Measurements from ENCODE around the gene DHDDS. TPM values are rescaled to one million over a fixed set of nuclear protein-coding genes. Genes with fewer than 3 reads are reported as not detected.

DHDDS gene
- total RNA-seq, 1 experiment from 2014 or later, result 41.4 TPM

DNA sequence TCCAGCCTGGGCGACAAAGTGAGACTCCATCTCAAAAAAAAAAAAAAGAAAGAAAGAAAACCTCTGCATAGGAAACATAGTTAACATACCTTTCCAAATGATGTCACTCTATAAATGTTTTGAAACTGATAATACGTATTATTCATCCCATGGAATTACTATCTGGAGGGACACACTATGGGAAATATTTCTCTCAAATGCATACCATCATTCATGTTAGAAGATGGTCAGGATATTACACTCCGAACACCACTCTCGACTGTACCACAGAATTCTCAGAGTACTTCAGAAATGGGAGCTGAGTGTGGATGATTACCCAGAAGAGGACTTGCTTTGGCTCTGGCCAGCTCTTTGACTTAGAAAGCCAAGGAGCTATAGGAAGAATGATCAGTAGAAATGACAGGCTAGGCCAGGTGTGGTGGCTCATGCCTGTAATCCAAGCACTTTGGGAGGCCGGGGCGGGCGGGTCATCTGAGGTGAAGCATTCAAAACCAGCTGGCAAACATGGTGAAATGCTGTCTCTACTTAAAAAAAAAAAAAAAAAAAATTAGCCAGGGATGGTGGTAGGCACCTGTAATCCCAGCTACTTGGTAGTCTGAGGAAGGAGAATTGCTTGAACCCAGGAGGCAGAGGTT lies 26.7 kb upstream of the DHDDS start:
- peak; percentile 16 to 59 for DNase-seq
- Histone ChIP-seq H3K9me2 (ENCODE audit: insufficient read depth) (no peaks in the 10 kb centered on the region), H2AFZ (no peak overlapping the region), H3K4me2 (peak overlapping the region; percentile 50), H3K79me2 (ENCODE audit: low read depth) (no peaks in the 10 kb centered on the region), H4K20me1 (ENCODE audit: insufficient read depth) (no peaks in the 10 kb centered on the region), H3F3A (ENCODE audit: insufficient read depth, low read depth) (peaks cover 16% of the 10 kb centered on the region; the same call in 1 of the 2 replicates), H3K4me3 (no peak overlapping the region), H3K4me1 (replicated peaks; ENCODE audit: insufficient read depth) (peaks cover 12% of the 10 kb centered on the region), H3K9me3 (ENCODE audit: insufficient read depth, low read depth) (no peaks in the 10 kb centered on the region), H3K27ac (no peak overlapping the region), H3K27me3 (ENCODE audit: insufficient read depth, low read depth) (no peaks in the 10 kb centered on the region), H3K36me3 (ENCODE audit: low read depth) (no peaks in the 10 kb centered on the region)
- POLR2A ChIA-PET (ENCODE audit: unreplicated experiment), result interaction anchor here (0.8 kb wide), 1 partner anchor 105 kb away, joined by 6 read pairs; no protein-coding TSS in a partner anchor
- no TSS peak for BruUV-seq (replicated peaks)
- intact Hi-C loops (cut with micrococcal nuclease; ENCODE audit: unreplicated experiment), result no loop called here
- TF ChIP-seq EZH2 (IDR thresholded peaks at IDR 0.05; ENCODE audit: low read depth), result no peak
- TF ChIP-seq, protein P1, sequence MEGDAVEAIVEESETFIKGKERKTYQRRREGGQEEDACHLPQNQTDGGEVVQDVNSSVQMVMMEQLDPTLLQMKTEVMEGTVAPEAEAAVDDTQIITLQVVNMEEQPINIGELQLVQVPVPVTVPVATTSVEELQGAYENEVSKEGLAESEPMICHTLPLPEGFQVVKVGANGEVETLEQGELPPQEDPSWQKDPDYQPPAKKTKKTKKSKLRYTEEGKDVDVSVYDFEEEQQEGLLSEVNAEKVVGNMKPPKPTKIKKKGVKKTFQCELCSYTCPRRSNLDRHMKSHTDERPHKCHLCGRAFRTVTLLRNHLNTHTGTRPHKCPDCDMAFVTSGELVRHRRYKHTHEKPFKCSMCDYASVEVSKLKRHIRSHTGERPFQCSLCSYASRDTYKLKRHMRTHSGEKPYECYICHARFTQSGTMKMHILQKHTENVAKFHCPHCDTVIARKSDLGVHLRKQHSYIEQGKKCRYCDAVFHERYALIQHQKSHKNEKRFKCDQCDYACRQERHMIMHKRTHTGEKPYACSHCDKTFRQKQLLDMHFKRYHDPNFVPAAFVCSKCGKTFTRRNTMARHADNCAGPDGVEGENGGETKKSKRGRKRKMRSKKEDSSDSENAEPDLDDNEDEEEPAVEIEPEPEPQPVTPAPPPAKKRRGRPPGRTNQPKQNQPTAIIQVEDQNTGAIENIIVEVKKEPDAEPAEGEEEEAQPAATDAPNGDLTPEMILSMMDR (conservative IDR thresholded peaks at IDR 0.05), result no peak
- CTCF ChIA-PET, result interaction anchor here (0.6 to 0.7 kb wide), 2 partner anchors 83 to 607 kb away, joined by 3 to 9 read pairs; no protein-coding TSS in a partner anchor

DNA sequence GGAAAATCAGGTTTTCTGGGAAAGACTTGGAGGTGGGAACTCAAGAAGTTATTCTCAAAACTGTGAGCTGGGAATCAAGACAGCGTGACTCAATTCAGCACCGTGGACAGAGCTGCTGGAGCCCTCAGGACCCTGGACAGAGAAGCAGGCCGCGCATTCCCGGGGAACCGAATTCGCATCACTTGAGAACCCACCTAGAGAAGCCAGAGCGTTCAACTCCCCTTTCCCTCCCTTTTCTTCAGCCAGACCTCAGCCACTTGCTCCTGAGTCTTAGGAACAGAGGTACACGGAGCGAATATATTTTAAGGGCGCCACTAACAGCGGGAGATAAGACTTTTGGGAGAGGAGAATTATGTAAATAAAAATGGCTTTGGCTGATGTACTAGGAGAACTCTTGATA lies 23.5 kb upstream of the DHDDS start:
- H3K9me3 ChIP-seq (ENCODE audit: insufficient read depth, low read depth), result no peaks in the 10 kb centered on the region
- H3K9me2 ChIP-seq (ENCODE audit: insufficient read depth), result no peaks in the 10 kb centered on the region
- no peak overlapping the region for H3K27ac ChIP-seq
- H3F3A ChIP-seq (ENCODE audit: insufficient read depth, low read depth), result peaks cover 16% of the 10 kb centered on the region; the same call in 1 of the 2 replicates
- DNase-seq, result peak; percentile 46 to 71
- no peaks in the 10 kb centered on the region for H3K27me3 ChIP-seq (ENCODE audit: insufficient read depth, low read depth)
- intact Hi-C loops (cut with micrococcal nuclease; ENCODE audit: unreplicated experiment), result no loop called here
- H3K4me2 ChIP-seq, result no peak overlapping the region
- ChIA-PET CTCF (no interaction called here), POLR2A (ENCODE audit: unreplicated experiment) (interaction anchor here (0.7 kb wide), 2 partner anchors 9 to 12 kb away, joined by 3 to 7 read pairs; no protein-coding TSS in a partner anchor)
- H3K79me2 ChIP-seq (ENCODE audit: low read depth), result no peaks in the 10 kb centered on the region
- no peaks in the 10 kb centered on the region for H4K20me1 ChIP-seq (ENCODE audit: insufficient read depth)
- H2AFZ ChIP-seq, result no peak overlapping the region
- H3K4me1 ChIP-seq (replicated peaks; ENCODE audit: insufficient read depth), result peaks cover 12% of the 10 kb centered on the region
- no peaks in the 10 kb centered on the region for H3K36me3 ChIP-seq (ENCODE audit: low read depth)
- H3K4me3 ChIP-seq, result no peak overlapping the region
- no TSS peak for BruUV-seq (replicated peaks)
- no peak for TF ChIP-seq EZH2 (IDR thresholded peaks at IDR 0.05; ENCODE audit: low read depth)
- TF ChIP-seq, protein P1 (conservative IDR thresholded peaks at IDR 0.05), result no peak

DNA sequence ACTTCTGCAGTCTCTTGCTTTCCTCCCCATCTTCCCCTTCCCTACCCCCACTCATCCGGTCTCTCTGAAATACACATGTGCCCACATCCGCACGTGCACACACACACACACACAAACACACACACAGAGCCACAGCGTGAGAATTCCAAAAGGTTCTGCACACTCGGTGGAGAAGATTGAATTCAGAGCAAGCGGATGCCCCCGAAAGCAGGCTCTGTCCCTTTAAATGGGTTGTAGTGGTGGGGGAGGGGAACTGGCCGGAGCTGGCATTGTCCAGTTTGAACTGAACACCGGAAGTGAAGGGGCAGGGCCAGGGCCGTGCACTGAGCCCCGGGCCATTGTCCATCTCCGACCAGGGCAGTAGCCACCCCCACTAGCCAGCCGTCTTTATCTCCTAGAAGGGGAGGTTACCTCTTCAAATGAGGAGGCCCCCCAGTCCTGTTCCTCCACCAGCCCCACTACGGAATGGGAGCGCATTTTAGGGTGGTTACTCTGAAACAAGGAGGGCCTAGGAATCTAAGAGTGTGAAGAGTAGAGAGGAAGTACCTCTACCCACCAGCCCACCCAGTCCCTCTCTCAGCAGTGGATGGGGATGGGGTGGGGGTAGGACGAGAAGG lies 22.8 kb upstream of the DHDDS start:
- Histone ChIP-seq H3K4me1 (replicated peaks; ENCODE audit: insufficient read depth) (peaks cover 11% of the 10 kb centered on the region), H3F3A (ENCODE audit: insufficient read depth, low read depth) (peaks cover 12% of the 10 kb centered on the region; the same call in 1 of the 2 replicates), H3K4me2 (no peak overlapping the region), H4K20me1 (ENCODE audit: insufficient read depth) (no peaks in the 10 kb centered on the region), H3K27ac (no peak overlapping the region), H3K27me3 (ENCODE audit: insufficient read depth, low read depth) (no peaks in the 10 kb centered on the region), H2AFZ (no peak overlapping the region), H3K9me3 (ENCODE audit: insufficient read depth, low read depth) (no peaks in the 10 kb centered on the region), H3K36me3 (ENCODE audit: low read depth) (no peaks in the 10 kb centered on the region), H3K4me3 (no peak overlapping the region), H3K79me2 (ENCODE audit: low read depth) (no peaks in the 10 kb centered on the region), H3K9me2 (ENCODE audit: insufficient read depth) (no peaks in the 10 kb centered on the region)
- BruUV-seq (replicated peaks), result no TSS peak
- POLR2A ChIA-PET (ENCODE audit: unreplicated experiment), result no interaction called here
- DNase-seq, result no peak
- TF ChIP-seq EZH2 (IDR thresholded peaks at IDR 0.05; ENCODE audit: low read depth), result no peak
- TF ChIP-seq, protein P1 (conservative IDR thresholded peaks at IDR 0.05), result no peak
- intact Hi-C loops (cut with micrococcal nuclease; ENCODE audit: unreplicated experiment), result no loop called here
- CTCF ChIA-PET, result interaction anchor here (1.0 kb wide), 1 partner anchor 109 kb away, joined by 17 read pairs; no protein-coding TSS in a partner anchor
